Measurements from ENCODE around the gene ATP6AP2.

- TF ChIP-seq, protein P1, sequence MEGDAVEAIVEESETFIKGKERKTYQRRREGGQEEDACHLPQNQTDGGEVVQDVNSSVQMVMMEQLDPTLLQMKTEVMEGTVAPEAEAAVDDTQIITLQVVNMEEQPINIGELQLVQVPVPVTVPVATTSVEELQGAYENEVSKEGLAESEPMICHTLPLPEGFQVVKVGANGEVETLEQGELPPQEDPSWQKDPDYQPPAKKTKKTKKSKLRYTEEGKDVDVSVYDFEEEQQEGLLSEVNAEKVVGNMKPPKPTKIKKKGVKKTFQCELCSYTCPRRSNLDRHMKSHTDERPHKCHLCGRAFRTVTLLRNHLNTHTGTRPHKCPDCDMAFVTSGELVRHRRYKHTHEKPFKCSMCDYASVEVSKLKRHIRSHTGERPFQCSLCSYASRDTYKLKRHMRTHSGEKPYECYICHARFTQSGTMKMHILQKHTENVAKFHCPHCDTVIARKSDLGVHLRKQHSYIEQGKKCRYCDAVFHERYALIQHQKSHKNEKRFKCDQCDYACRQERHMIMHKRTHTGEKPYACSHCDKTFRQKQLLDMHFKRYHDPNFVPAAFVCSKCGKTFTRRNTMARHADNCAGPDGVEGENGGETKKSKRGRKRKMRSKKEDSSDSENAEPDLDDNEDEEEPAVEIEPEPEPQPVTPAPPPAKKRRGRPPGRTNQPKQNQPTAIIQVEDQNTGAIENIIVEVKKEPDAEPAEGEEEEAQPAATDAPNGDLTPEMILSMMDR (IDR thresholded peaks at IDR 0.05), result no peak
- no peak for TF ChIP-seq POLR2A (IDR thresholded peaks at IDR 0.05)
Measured at GRCh38 chrX:40625294-40625693, 44.5 kb downstream of the ATP6AP2 start.

Data from adrenal gland (tissue), 5 donors.